Thyroid gland (tissue), 4 donors: ENCODE results near the gene TBCD.

Experiments used
- CTCF ChIP-seq, 6 experiments: fragments of 200-600 bp in 3 of 6; fragments of 450-650 bp in 3 of 6; sonication (generic) in 3 of 6; IDR thresholded peaks; one replicate each; pipeline ENCODE4 v1.5.1; 2016 to 2019; ENCODE audit warnings: antibody characterized with exemption in 6 of 6, mild to moderate bottlenecking in 2 of 6, inconsistent platforms in 1 of 6, moderate library complexity in 1 of 6
- POLR2A ChIP-seq, 2 donors: fragments of 450-650 bp; IDR thresholded peaks; one replicate each; pipeline ENCODE4 v1.6.1; 2017; ENCODE audit warnings: antibody characterized with exemption in 2 of 2, mild to moderate bottlenecking in 2 of 2, moderate library complexity in 1 of 2

GRCh38 chr17:82943751-82944150 is 191.9 kb downstream of the TBCD start:
- TF ChIP-seq CTCF (IDR thresholded peaks at IDR 0.05) (no peak), POLR2A (IDR thresholded peaks at IDR 0.05) (no peak)
